MM.1S (cell line): ENCODE results near the gene CD14.

Experiments used
- DNase-seq: peaks from one replicate; pipeline ENCODE4 v3.0.0-alpha.2; 2015
- H2AFZ ChIP-seq: fragments of 300-600 bp; sonication (generic); 2 replicates; pipeline ENCODE4 v1.6.0; 2016; ENCODE audit warnings: antibody characterized with exemption, low read length
- H3F3A ChIP-seq: fragments of 300-600 bp; sonication (generic); 2 replicates; pipeline ENCODE4 v1.6.1; 2016; ENCODE audit warnings: mild to moderate bottlenecking, antibody characterized with exemption, low read length, moderate library complexity, mixed read lengths; ENCODE audit not compliant: insufficient read depth
- H3K27ac ChIP-seq: fragments of 300-600 bp; sonication (generic); 2 replicates; pipeline ENCODE4 v1.5.1; 2016; ENCODE audit warnings: mild to moderate bottlenecking, low read length
- H3K27me3 ChIP-seq: fragments of 300-600 bp; sonication (generic); replicated peaks from 2 replicates; pipeline ENCODE4 v1.6.0; 2016; ENCODE audit warnings: low read length; ENCODE audit not compliant: insufficient read depth
- H3K36me3 ChIP-seq: fragments of 300-600 bp; sonication (generic); replicated peaks from 2 replicates; pipeline ENCODE4 v1.6.1; 2016; ENCODE audit warnings: mild to moderate bottlenecking, low read length, mixed read lengths; ENCODE audit not compliant: insufficient read depth
- H3K4me1 ChIP-seq: fragments of 300-600 bp; sonication (generic); 2 replicates; pipeline ENCODE4 v1.6.1; 2016; ENCODE audit warnings: low read length, mixed read lengths
- H3K4me2 ChIP-seq: fragments of 300-600 bp; sonication (generic); 2 replicates; pipeline ENCODE4 v1.6.0; 2016; ENCODE audit warnings: low read depth, low read length
- H3K4me3 ChIP-seq: fragments of 300-600 bp; sonication (generic); 2 replicates; pipeline ENCODE4 v1.5.1; 2016; ENCODE audit warnings: low read length, mixed read lengths
- H3K79me2 ChIP-seq: fragments of 300-600 bp; sonication (generic); 2 replicates; pipeline ENCODE4 v1.6.1; 2016; ENCODE audit warnings: mixed run types, low read length, mixed read lengths
- H3K9ac ChIP-seq: fragments of 300-600 bp; sonication (generic); 2 replicates; pipeline ENCODE4 v1.6.1; 2016; ENCODE audit warnings: low read length, mixed read lengths
- H3K9me2 ChIP-seq: fragments of 300-600 bp; sonication (generic); replicated peaks from 2 replicates; pipeline ENCODE4 v1.6.1; 2016; ENCODE audit warnings: mild to moderate bottlenecking, low read length, mixed read lengths; ENCODE audit not compliant: insufficient read depth
- H3K9me3 ChIP-seq: fragments of 300-600 bp; sonication (generic); replicated peaks from 2 replicates; pipeline ENCODE4 v1.6.1; 2016; ENCODE audit warnings: mild to moderate bottlenecking, low read length, mixed read lengths; ENCODE audit not compliant: insufficient read depth
- H4K20me1 ChIP-seq: fragments of 300-600 bp; sonication (generic); 2 replicates; pipeline ENCODE4 v1.6.1; 2016; ENCODE audit warnings: mild to moderate bottlenecking, low read length, moderate library complexity, mixed read lengths; ENCODE audit not compliant: insufficient read depth
- EZH2 ChIP-seq: fragments of 300-600 bp; sonication (generic); optimal IDR thresholded peaks from 2 replicates; pipeline ENCODE3; 2017; ENCODE audit warnings: low read depth, mild to moderate bottlenecking, antibody characterized with exemption, low read length, mixed read lengths
- EZH2phosphoT487 ChIP-seq: fragments of 300-600 bp; sonication (generic); IDR thresholded peaks from 2 replicates; pipeline ENCODE4 v1.6.1; 2018; ENCODE audit warnings: antibody characterized with exemption, low read length
- TF ChIP-seq, protein P1 (sequence below): fragments of 300-600 bp; sonication (generic); IDR thresholded peaks from 2 replicates; pipeline ENCODE4 v1.5.1; 2016; ENCODE audit warnings: antibody characterized with exemption, low read length, mixed read lengths

The CD14 gene

GRCh38 chr5:140632366-140633020 is 482 bp downstream of the CD14 start:
- peaks cover 8% of the 10 kb centered on the region for H3F3A ChIP-seq
- DNase-seq = peak; percentile 37
- no peaks in the 10 kb centered on the region for H3K9me2 ChIP-seq
- H3K79me2 ChIP-seq = no peaks in the 10 kb centered on the region
- no peak overlapping the region for H3K9ac ChIP-seq
- H3K9me3 ChIP-seq = no peaks in the 10 kb centered on the region
- peak overlapping the region; percentile 59 for H3K4me3 ChIP-seq
- H3K27ac ChIP-seq = no peak overlapping the region
- H3K36me3 ChIP-seq = no peaks in the 10 kb centered on the region
- H4K20me1 ChIP-seq = no peaks in the 10 kb centered on the region
- peak overlapping the region; percentile 88 for H3K4me2 ChIP-seq
- H3K4me1 ChIP-seq = 0 out of 2 replicates have a peak, but pooled peaks cover 2% of the 10 kb centered on the region
- 0 out of 2 replicates have a peak, but pooled peaks cover 6% of the 10 kb centered on the region for H3K27me3 ChIP-seq
- TF ChIP-seq EZH2phosphoT487 (no peak), EZH2 (no peak)
- TF ChIP-seq, protein P1, sequence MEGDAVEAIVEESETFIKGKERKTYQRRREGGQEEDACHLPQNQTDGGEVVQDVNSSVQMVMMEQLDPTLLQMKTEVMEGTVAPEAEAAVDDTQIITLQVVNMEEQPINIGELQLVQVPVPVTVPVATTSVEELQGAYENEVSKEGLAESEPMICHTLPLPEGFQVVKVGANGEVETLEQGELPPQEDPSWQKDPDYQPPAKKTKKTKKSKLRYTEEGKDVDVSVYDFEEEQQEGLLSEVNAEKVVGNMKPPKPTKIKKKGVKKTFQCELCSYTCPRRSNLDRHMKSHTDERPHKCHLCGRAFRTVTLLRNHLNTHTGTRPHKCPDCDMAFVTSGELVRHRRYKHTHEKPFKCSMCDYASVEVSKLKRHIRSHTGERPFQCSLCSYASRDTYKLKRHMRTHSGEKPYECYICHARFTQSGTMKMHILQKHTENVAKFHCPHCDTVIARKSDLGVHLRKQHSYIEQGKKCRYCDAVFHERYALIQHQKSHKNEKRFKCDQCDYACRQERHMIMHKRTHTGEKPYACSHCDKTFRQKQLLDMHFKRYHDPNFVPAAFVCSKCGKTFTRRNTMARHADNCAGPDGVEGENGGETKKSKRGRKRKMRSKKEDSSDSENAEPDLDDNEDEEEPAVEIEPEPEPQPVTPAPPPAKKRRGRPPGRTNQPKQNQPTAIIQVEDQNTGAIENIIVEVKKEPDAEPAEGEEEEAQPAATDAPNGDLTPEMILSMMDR = no peak
- peak overlapping the region; percentile 94 for H2AFZ ChIP-seq

GRCh38 chr5:140631831-140632365 is 1.1 kb downstream of the CD14 start:
- peaks cover 8% of the 10 kb centered on the region for H3F3A ChIP-seq
- TF ChIP-seq EZH2phosphoT487 (no peak), EZH2 (no peak)
- TF ChIP-seq, protein P1 = no peak
- no peaks in the 10 kb centered on the region for H3K36me3 ChIP-seq
- no peaks in the 10 kb centered on the region for H3K9me3 ChIP-seq
- no peak overlapping the region for H3K27ac ChIP-seq
- H3K9me2 ChIP-seq = no peaks in the 10 kb centered on the region
- H4K20me1 ChIP-seq = no peaks in the 10 kb centered on the region
- 0 out of 2 replicates have a peak, but pooled peaks cover 2% of the 10 kb centered on the region for H3K4me1 ChIP-seq
- H3K4me2 ChIP-seq = peak overlapping the region; percentile 88
- 0 out of 2 replicates have a peak, but pooled peaks cover 6% of the 10 kb centered on the region for H3K27me3 ChIP-seq
- peak overlapping the region; percentile 59 for H3K4me3 ChIP-seq
- peak overlapping the region; percentile 94 for H2AFZ ChIP-seq
- no peak overlapping the region for H3K9ac ChIP-seq
- H3K79me2 ChIP-seq = no peaks in the 10 kb centered on the region
- peak; percentile 17 for DNase-seq

DNA sequence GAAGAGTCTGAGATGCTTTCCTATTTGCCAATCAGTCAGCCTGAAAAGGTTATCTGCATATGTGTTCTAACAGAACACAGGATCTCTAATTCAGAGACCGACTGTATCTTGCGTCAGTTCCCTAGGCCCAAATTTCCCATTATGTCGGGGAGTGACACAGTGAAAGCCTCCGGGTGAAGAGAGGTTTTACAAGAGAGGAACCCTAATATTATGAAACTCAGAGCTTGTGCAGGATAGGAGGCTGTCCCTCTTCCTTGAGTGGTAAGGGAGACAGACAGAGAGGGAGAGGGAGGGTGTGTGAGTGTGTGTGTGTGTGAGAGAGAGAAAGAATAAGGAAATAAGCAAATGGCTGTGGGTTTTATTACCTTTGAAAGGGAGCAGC is 1.9 kb downstream of the CD14 start:
- Histone ChIP-seq H4K20me1 (no peaks in the 10 kb centered on the region), H3K36me3 (no peaks in the 10 kb centered on the region), H3K4me2 (no peak overlapping the region), H3F3A (peaks cover 8% of the 10 kb centered on the region), H3K79me2 (no peaks in the 10 kb centered on the region), H3K4me3 (no peak overlapping the region), H2AFZ (no peak overlapping the region), H3K9ac (no peak overlapping the region), H3K27me3 (0 out of 2 replicates have a peak, but pooled peaks cover 6% of the 10 kb centered on the region), H3K27ac (no peak overlapping the region), H3K4me1 (0 out of 2 replicates have a peak, but pooled peaks cover 2% of the 10 kb centered on the region), H3K9me3 (no peaks in the 10 kb centered on the region), H3K9me2 (no peaks in the 10 kb centered on the region)
- TF ChIP-seq EZH2 = no peak
- TF ChIP-seq, protein P1 = no peak
- no peak for TF ChIP-seq EZH2phosphoT487
- no peak for DNase-seq
